KMS-11 (cell line): ENCODE results near the gene KCTD21.

Experiments
- H2AFZ ChIP-seq: fragments of 200-600 bp; sonication (generic); 2 replicates; pipeline ENCODE4 v1.6.1; 2016; ENCODE audit warnings: antibody characterized with exemption, mixed run types, low read depth
- H3K27ac ChIP-seq: fragments of 200-600 bp; sonication (generic); 2 replicates; pipeline ENCODE4 v1.6.1; 2016; ENCODE audit warnings: mild to moderate bottlenecking, mixed run types
- H3K27me3 ChIP-seq: fragments of 200-600 bp; sonication (generic); 2 replicates; pipeline ENCODE4 v1.6.1; 2017; ENCODE audit warnings: mild to moderate bottlenecking, low read depth, mixed run types, moderate library complexity; ENCODE audit not compliant: insufficient read depth
- H3K36me3 ChIP-seq: fragments of 200-600 bp; sonication (generic); 2 replicates; pipeline ENCODE4 v1.6.1; 2017; ENCODE audit warnings: mild to moderate bottlenecking, mixed run types; ENCODE audit not compliant: insufficient read depth
- H3K4me1 ChIP-seq: fragments of 200-600 bp; sonication (generic); 2 replicates; pipeline ENCODE4 v1.6.1; 2016; ENCODE audit warnings: mild to moderate bottlenecking, low read depth, mixed run types; ENCODE audit not compliant: poor library complexity, severe bottlenecking
- H3K4me2 ChIP-seq: fragments of 200-600 bp; sonication (generic); 2 replicates; pipeline ENCODE4 v1.7.0; 2016; ENCODE audit warnings: mild to moderate bottlenecking, mixed run types
- H3K4me3 ChIP-seq: fragments of 200-600 bp; sonication (generic); IDR thresholded peaks from 2 replicates; pipeline ENCODE4 v1.6.1; 2017; ENCODE audit warnings: low read depth, low read length, mixed read lengths; ENCODE audit not compliant: insufficient read depth
- H3K79me2 ChIP-seq: fragments of 200-600 bp; sonication (generic); 2 replicates; pipeline ENCODE4 v1.6.1; 2016; ENCODE audit warnings: low read depth, mixed run types; ENCODE audit not compliant: insufficient read depth
- H3K9ac ChIP-seq: fragments of 200-600 bp; sonication (generic); 2 replicates; pipeline ENCODE4 v1.6.1; 2016; ENCODE audit warnings: mild to moderate bottlenecking, mixed run types
- H4K20me1 ChIP-seq: fragments of 200-600 bp; sonication (generic); 2 replicates; pipeline ENCODE4 v1.6.1; 2016; ENCODE audit warnings: mild to moderate bottlenecking, mixed run types; ENCODE audit not compliant: insufficient read depth
- TF ChIP-seq, protein P1 (sequence below): fragments of 200-600 bp; sonication (generic); conservative IDR thresholded peaks from 2 replicates; pipeline ENCODE4 v1.6.1; 2017; ENCODE audit warnings: low read depth, mild to moderate bottlenecking, antibody characterized with exemption, low read length, moderate library complexity, mixed read lengths

KCTD21 gene

DNA sequence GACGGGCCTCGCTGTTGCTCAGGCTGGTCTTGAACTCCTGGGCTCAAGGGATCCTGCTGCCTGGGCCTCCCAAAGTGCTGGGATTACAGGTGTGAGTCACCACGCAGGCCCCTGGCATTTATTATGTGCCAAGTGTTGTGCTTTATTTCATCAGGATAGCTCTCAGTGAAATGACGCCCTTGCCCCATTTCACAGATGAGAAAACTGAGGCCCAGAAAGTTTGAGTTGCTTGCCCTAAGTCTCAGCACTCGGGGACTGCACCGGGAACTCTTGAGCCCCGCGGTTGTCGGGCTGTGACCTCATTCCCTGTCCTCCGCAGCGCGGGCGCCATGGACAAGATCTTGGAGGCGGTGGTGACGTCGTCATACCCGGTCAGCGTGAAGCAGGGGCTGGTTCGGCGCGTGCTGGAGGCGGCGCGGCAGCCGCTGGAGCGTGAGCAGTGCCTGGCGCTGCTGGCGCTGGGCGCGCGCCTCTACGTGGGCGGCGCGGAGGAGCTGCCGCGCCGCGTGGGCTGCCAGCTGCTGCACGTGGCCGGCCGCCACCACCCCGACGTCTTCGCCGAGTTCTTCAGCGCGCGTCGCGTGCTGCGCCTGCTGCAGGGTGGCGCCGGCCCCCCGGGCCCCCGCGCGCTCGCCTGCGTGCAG lies 7.6 kb upstream of the KCTD21 start:
- H3K36me3 ChIP-seq: no peaks in the 10 kb centered on the region
- no peak overlapping the region for H3K9ac ChIP-seq
- H4K20me1 ChIP-seq: no peaks in the 10 kb centered on the region
- TF ChIP-seq, protein P1, sequence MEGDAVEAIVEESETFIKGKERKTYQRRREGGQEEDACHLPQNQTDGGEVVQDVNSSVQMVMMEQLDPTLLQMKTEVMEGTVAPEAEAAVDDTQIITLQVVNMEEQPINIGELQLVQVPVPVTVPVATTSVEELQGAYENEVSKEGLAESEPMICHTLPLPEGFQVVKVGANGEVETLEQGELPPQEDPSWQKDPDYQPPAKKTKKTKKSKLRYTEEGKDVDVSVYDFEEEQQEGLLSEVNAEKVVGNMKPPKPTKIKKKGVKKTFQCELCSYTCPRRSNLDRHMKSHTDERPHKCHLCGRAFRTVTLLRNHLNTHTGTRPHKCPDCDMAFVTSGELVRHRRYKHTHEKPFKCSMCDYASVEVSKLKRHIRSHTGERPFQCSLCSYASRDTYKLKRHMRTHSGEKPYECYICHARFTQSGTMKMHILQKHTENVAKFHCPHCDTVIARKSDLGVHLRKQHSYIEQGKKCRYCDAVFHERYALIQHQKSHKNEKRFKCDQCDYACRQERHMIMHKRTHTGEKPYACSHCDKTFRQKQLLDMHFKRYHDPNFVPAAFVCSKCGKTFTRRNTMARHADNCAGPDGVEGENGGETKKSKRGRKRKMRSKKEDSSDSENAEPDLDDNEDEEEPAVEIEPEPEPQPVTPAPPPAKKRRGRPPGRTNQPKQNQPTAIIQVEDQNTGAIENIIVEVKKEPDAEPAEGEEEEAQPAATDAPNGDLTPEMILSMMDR: no peak
- no peak overlapping the region for H3K4me3 ChIP-seq
- H3K79me2 ChIP-seq: no peaks in the 10 kb centered on the region
- H2AFZ ChIP-seq: no peak overlapping the region
- H3K4me1 ChIP-seq: no peaks in the 10 kb centered on the region
- H3K4me2 ChIP-seq: no peak overlapping the region
- no peak overlapping the region for H3K27ac ChIP-seq
- no peaks in the 10 kb centered on the region for H3K27me3 ChIP-seq

DNA sequence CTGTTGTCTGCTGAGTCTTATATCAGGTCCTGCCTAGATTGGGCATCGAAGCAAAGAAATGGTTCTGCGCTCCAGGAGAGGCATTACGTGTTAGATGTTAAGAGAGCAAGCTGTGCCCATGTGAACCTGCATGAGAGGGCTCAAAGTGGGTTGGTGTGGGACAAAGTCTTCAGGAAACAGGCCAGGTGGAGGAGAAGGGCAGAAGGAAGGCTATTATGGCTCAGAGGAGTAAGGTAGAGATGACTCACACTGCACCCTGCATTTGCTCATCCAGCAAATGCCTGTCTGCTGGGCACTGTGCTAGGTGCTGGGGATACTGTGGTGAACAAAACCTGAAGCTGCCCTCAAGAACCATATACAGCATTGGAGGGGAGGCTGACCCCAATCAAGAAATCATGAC lies 6.1 kb upstream of the KCTD21 start:
- Histone ChIP-seq H4K20me1 (no peaks in the 10 kb centered on the region), H3K36me3 (no peaks in the 10 kb centered on the region), H3K4me2 (no peak overlapping the region), H3K4me1 (peaks cover 11% of the 10 kb centered on the region), H2AFZ (no peak overlapping the region), H3K9ac (no peak overlapping the region), H3K27me3 (no peaks in the 10 kb centered on the region), H3K27ac (no peak overlapping the region), H3K79me2 (no peaks in the 10 kb centered on the region), H3K4me3 (no peak overlapping the region)
- TF ChIP-seq, protein P1: no peak

DNA sequence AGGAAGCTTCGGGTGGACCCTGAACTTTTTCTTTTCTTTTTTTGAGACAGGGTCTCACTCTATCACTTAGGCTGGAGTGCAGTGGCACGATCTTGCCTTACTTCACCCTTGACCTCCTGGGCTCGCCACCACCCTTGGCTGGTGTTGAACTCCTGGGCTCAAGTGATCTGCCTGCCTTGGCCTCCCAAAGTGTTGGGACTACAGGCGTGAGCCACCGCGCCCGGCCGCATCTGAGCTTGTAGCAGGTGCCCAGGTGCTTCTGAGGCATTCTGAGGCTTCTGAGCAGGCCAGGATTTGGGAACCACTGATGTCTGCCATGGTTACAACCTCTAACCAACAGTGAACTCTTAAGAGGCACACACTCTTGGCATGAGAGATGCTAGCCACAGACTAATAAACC lies 5.4 kb upstream of the KCTD21 start:
- no peak overlapping the region for H2AFZ ChIP-seq
- H3K79me2 ChIP-seq: no peaks in the 10 kb centered on the region
- no peaks in the 10 kb centered on the region for H3K36me3 ChIP-seq
- no peaks in the 10 kb centered on the region for H4K20me1 ChIP-seq
- TF ChIP-seq, protein P1: no peak
- H3K4me1 ChIP-seq: peaks cover 15% of the 10 kb centered on the region
- H3K27me3 ChIP-seq: no peaks in the 10 kb centered on the region
- H3K4me2 ChIP-seq: no peak overlapping the region
- no peak overlapping the region for H3K27ac ChIP-seq
- no peak overlapping the region for H3K4me3 ChIP-seq
- H3K9ac ChIP-seq: no peak overlapping the region

DNA sequence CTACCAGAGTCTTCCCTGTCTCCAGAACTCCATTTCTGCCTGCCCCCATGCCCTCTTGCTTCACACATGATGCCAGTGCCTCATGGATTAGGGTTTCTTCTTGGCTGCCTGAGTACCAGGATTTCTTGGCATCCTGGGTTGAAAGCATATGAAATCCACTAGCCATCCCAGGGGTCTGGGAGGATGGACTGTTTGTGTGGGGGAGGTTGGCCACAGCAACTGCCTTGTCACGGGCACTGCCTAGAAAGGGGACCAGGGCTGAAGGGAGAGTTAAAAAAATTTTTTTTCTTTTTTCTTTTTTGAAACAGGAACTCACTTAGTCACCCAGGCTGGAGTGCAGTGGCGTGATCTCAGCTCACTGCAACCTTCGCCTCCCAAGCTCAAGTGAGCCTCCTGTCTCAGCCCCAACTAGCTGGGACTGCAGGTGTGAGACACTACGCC lies 4.5 kb upstream of the KCTD21 start:
- H2AFZ ChIP-seq: no peak overlapping the region
- H3K27ac ChIP-seq: no peak overlapping the region
- H4K20me1 ChIP-seq: no peaks in the 10 kb centered on the region
- peaks cover 15% of the 10 kb centered on the region for H3K4me1 ChIP-seq
- H3K4me2 ChIP-seq: no peak overlapping the region
- H3K36me3 ChIP-seq: no peaks in the 10 kb centered on the region
- TF ChIP-seq, protein P1: no peak
- H3K27me3 ChIP-seq: no peaks in the 10 kb centered on the region
- H3K9ac ChIP-seq: no peak overlapping the region
- no peaks in the 10 kb centered on the region for H3K79me2 ChIP-seq
- H3K4me3 ChIP-seq: no peak overlapping the region
